Fibroblast of the aortic adventitia (primary cell): ENCODE measurements around the gene KIAA1958. TPM values are rescaled to one million over a fixed set of nuclear protein-coding genes. Genes with fewer than 3 reads are reported as not detected.
"Not testable (repeated sequence)": the region's sequence is repeated elsewhere in the genome, so short reads cannot be mapped to it uniquely, and the experiment has no call there.

Experiments used
- DNase-seq: peaks from one replicate; pipeline ENCODE4 v3.0.0-alpha.2; 2010; ENCODE audit warnings: low read depth
- H3K4me3 ChIP-seq: 2 replicates; pipeline ENCODE4 v1.5.1; 2011; ENCODE audit warnings: low read depth, mild to moderate bottlenecking, control low read depth, low read length, moderate library complexity
- CTCF ChIP-seq: IDR thresholded peaks from 2 replicates; pipeline ENCODE4 v1.5.1; 2011; ENCODE audit warnings: mild to moderate bottlenecking, low read length, control low read depth, inconsistent platforms; ENCODE audit not compliant: insufficient read depth
- total RNA-seq: library from RNA; depleted of rRNA; stranded (reverse); fragments of >200 nt; gene quantifications from 2 replicates; pipeline ENCODE4 v1.2.3, GENCODE V29; 2012; ENCODE audit warnings: low replicate concordance

Gene KIAA1958
- total RNA-seq, 1 donor, result 1.4 TPM

DNA sequence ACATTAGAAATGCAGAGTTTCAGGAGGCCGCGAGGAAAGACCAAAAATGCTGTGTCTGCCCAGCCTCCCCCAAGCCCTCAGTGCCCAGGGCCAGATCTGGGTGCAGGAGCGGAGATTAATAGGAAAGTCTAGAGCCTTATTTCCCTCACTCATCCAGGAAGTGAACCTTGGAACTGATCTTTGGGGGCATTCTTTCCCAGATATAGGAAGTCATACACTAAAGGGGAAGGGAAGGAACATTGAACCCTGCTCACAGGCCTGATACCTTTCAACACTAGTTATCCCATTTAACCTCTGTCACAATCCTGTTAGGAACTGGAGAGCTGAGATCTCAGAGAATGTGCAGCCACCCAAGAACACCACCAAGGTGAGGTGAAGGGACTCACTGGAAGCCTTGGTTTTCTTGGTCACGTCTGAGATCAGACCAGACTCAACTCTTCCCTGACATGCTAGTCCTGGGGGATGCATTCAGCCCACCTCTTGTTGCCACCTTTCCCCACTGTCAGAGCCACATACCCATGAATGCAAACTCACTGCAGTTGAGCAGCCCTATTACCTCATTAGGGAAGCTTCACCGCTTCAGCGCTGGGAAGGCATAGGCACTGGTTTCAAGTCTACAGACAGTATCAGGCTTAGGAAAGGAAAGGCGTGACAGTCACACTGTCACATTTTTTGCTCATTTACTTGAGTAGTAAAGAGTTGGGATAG lies 95.0 kb downstream of the KIAA1958 start:
- no peak overlapping the region for H3K4me3 ChIP-seq

GRCh38 chr9:112582371-112583262 lies 96.0 kb downstream of the KIAA1958 start:
- H3K4me3 ChIP-seq, result no peak overlapping the region
- TF ChIP-seq CTCF, result no peak
- DNase-seq, result no peak

More for the DNA sequence above, 95.0 kb downstream of the KIAA1958 start:
- DNase-seq, result no peak
- TF ChIP-seq CTCF, result no peak

DNA sequence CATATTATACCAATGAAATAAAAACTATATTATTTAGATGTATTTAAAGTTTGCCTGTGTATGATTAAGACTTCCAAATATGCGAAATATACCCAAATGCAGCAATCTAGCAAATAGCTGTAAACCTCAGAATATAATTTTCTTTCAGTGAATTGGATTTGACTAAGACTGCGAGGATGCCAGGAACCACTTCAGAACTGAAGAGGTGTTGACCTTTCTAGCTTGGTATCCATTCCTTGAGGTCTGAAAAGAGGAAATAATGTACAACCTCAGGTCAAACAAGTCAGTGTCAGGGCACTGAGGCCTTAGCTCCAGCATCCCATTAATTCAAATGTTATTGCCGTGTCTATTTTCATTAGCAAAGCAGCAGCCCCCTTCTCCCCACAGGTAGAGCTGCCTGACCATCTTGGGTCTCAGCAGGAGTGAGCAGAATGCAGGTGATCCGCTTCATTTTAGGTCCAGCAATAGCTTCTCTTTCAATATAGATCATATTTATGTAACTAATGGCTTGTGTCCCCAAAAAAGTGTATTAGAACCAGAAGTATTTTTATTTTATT lies 100.0 kb downstream of the KIAA1958 start:
- H3K4me3 ChIP-seq, result no peak overlapping the region
- TF ChIP-seq CTCF, result no peak
- no peak for DNase-seq

DNA sequence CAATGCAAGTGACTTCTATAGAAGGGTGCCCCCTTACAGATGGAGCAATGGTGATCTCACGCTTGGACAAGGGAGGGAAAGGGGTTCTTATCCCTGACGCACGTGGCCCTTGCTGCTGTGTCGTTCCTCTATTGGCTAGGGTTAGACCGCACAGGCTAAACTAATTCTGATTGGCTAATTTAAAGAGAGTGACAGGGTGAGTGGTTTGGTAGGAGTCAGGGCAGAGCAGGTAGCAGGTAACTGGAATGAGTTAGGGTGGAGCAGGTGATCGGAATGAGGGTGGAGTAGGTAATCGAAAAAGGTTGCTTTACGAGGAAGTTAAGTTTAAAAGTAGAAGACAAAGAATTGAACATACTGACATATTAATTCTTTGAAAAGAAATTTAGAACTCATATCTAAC lies 105.2 kb downstream of the KIAA1958 start:
- not testable (repeated sequence) for DNase-seq, H3K4me3 ChIP-seq

DNA sequence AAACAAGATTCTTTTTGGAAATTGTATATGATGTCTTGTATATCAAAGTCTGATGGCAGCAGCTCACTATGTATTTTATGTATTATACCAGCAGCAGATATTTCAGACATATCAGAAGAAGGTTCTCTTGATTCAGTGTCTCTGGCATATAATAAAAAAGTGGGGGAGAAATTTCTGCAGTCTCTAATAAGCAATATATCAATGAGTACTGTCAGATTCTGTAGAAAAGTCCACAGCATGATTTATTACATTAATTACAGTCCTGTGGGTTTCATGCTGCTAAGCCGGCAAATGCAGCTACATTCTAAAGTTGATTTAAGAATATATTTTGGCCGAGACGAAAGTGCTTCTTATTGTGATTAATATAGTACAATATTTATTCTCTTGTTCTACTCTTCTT lies 113.1 kb downstream of the KIAA1958 start:
- no peak for TF ChIP-seq CTCF
- DNase-seq, result no peak
- H3K4me3 ChIP-seq, result no peak overlapping the region

- DNase-seq, result peak; percentile 32
- H3K4me3 ChIP-seq, result no peak overlapping the region
- no peak for TF ChIP-seq CTCF
Measured at GRCh38 chr9:112601636-112602035, 115.0 kb downstream of the KIAA1958 start.

DNA sequence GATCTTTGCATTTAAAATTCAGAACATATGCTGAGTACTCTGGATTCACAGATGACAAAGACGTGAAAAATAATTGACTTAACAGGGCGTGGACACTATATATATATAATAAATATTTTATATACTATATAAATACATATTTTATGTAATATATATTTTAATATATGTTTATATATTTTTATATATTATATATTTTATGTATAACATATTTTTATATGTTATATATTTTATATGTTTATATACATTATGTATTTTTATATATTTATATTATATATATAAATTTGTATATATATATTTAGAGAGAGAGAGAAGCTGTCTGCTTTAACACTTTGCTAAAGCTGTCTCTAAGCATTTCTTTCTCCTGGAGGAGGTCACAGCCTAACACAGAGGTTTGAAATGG lies 118.2 kb downstream of the KIAA1958 start:
- DNase-seq, result no peak
- TF ChIP-seq CTCF, result no peak
- H3K4me3 ChIP-seq, result no peak overlapping the region
